IMR-90 (cell line): Measurements from ENCODE around the gene IL31RA. TPM values are rescaled to one million over a fixed set of nuclear protein-coding genes. Genes with fewer than 3 reads are reported as not detected.

Experiments used
- ATAC-seq: fragments of 200-7000 bp; cut with Tn5 transposase; 2 replicates; pipeline ENCODE4 v1.9.1; 2020; ENCODE audit warnings: low read depth, mild to moderate bottlenecking, moderate library complexity
- BruUV-seq: library from RNA; stranded (reverse); fragments of 400-500 nt; replicated peaks from 2 replicates; lab custom pipeline; 2021; lab: Mats Ljungman, UMichigan
- CTCF ChIA-PET: fragments of 300-600 bp; formaldehyde crosslinking; extraction: SDS; loops from one replicate; lab custom pipeline; 2021; ENCODE audit warnings: antibody characterized with exemption; lab: Yijun Ruan, JAX
- POLR2A ChIA-PET: fragments of 300-600 bp; sonication (Branson Sonifier 250); formaldehyde crosslinking; loops from one replicate; lab custom pipeline; 2022; ENCODE audit warnings: antibody characterized with exemption; ENCODE audit not compliant: unreplicated experiment; lab: Charles Lee
- DNase-seq: peaks from one replicate; pipeline ENCODE4 v3.0.0; 2013
- H2AFZ ChIP-seq: replicated peaks from 2 replicates; pipeline ENCODE3; 2013; ENCODE audit warnings: low read length, mild to moderate bottlenecking; ENCODE audit not compliant: poor library complexity
- H2AK5ac ChIP-seq: 2 replicates; pipeline ENCODE4 v1.6.1; 2013; ENCODE audit warnings: low read depth, low read length, inconsistent platforms
- H2AK9ac ChIP-seq: replicated peaks from 2 replicates; pipeline ENCODE3; 2013; ENCODE audit warnings: mild to moderate bottlenecking, low read depth, low read length, moderate library complexity; ENCODE audit not compliant: poor library complexity
- H2BK120ac ChIP-seq: 2 replicates; pipeline ENCODE4 v1.6.1; 2013; ENCODE audit warnings: low read depth, low read length, inconsistent platforms
- H2BK15ac ChIP-seq: 3 replicates; pipeline ENCODE4 v1.6.1; 2013; ENCODE audit warnings: low read depth, low read length, inconsistent platforms
- H2BK20ac ChIP-seq: 2 replicates; pipeline ENCODE4 v1.6.1; 2013; ENCODE audit warnings: low read depth, mild to moderate bottlenecking, inconsistent platforms, low read length, moderate library complexity
- H2BK5ac ChIP-seq: 2 replicates; pipeline ENCODE4 v1.6.1; 2013; ENCODE audit warnings: mild to moderate bottlenecking, low read depth, low read length, inconsistent platforms; ENCODE audit not compliant: poor library complexity, severe bottlenecking
- H3K14ac ChIP-seq: replicated peaks from 2 replicates; pipeline ENCODE4 v1.6.1; 2013; ENCODE audit warnings: low read depth, low read length, inconsistent platforms
- H3K18ac ChIP-seq: 2 replicates; pipeline ENCODE4 v1.6.1; 2013; ENCODE audit warnings: low read depth, low read length, control low read depth
- H3K23ac ChIP-seq: 2 replicates; pipeline ENCODE4 v1.6.1; 2013; ENCODE audit warnings: low read depth, low read length, inconsistent platforms
- H3K27ac ChIP-seq: 2 replicates; pipeline ENCODE4 v1.5.1; 2013; ENCODE audit warnings: mild to moderate bottlenecking, control low read depth, low read length; ENCODE audit not compliant: insufficient read depth
- H3K27me3 ChIP-seq: 2 replicates; pipeline ENCODE4 v1.6.1; 2013; ENCODE audit warnings: low read length; ENCODE audit not compliant: control insufficient read depth, insufficient read depth
- H3K36me3 ChIP-seq: 2 replicates; pipeline ENCODE4 v1.6.1; 2013; ENCODE audit warnings: low read length, mixed read lengths; ENCODE audit not compliant: control insufficient read depth, insufficient read depth
- H3K4ac ChIP-seq: 2 replicates; pipeline ENCODE4 v1.6.1; 2013; ENCODE audit warnings: low read depth, low read length, inconsistent platforms
- H3K4me1 ChIP-seq: 2 replicates; pipeline ENCODE4 v1.6.1; 2013; ENCODE audit warnings: low read length, mixed read lengths; ENCODE audit not compliant: control insufficient read depth, insufficient read depth
- H3K4me2 ChIP-seq: 2 replicates; pipeline ENCODE4 v1.6.1; 2013; ENCODE audit warnings: low read depth, mild to moderate bottlenecking, control low read depth, low read length, moderate library complexity
- H3K4me3 ChIP-seq: 2 replicates; pipeline ENCODE4 v1.5.1; 2013; ENCODE audit warnings: low read depth, mild to moderate bottlenecking, control low read depth, low read length, moderate library complexity; ENCODE audit not compliant: insufficient read depth
- H3K56ac ChIP-seq: 2 replicates; pipeline ENCODE4 v1.6.1; 2013; ENCODE audit warnings: low read length, inconsistent platforms; ENCODE audit not compliant: insufficient read depth; ENCODE audit errors: extremely low read depth
- H3K79me1 ChIP-seq, 2 experiments: 2 replicates each; pipeline ENCODE4 v1.6.1; 2013; ENCODE audit warnings: low read length in 2 of 2, inconsistent platforms in 1 of 2, low read depth in 1 of 2
- H3K9ac ChIP-seq: 2 replicates; pipeline ENCODE4 v1.6.1; 2013; ENCODE audit warnings: low read depth, low read length, control low read depth
- H3K9me1 ChIP-seq: 2 replicates; pipeline ENCODE4 v1.6.1; 2013; ENCODE audit warnings: low read length, inconsistent platforms; ENCODE audit not compliant: insufficient read depth
- H3K9me3 ChIP-seq: 2 replicates; pipeline ENCODE4 v1.6.1; 2013; ENCODE audit warnings: low read length; ENCODE audit not compliant: control insufficient read depth, insufficient read depth
- H4K20me1 ChIP-seq: 2 replicates; pipeline ENCODE4 v1.6.1; 2013; ENCODE audit warnings: low read length, inconsistent platforms; ENCODE audit not compliant: insufficient read depth
- H4K5ac ChIP-seq: 2 replicates; pipeline ENCODE4 v1.6.1; 2013; ENCODE audit warnings: mild to moderate bottlenecking, low read depth, low read length, control low read depth
- H4K8ac ChIP-seq, 2 experiments: 2 replicates each; pipeline ENCODE4 v1.6.1; 2013; ENCODE audit warnings: low read depth in 2 of 2, low read length in 2 of 2, control low read depth in 1 of 2, inconsistent platforms in 1 of 2
- H4K91ac ChIP-seq: 2 replicates; pipeline ENCODE4 v1.6.1; 2013; ENCODE audit warnings: low read depth, low read length, inconsistent platforms; ENCODE audit not compliant: insufficient read depth
- CEBPB ChIP-seq: IDR thresholded peaks from 2 replicates; pipeline ENCODE4 v1.6.1; 2012; ENCODE audit warnings: low read depth, low read length, improper control_type of control experiment
- ELK1 ChIP-seq: fragments of 150-350 bp; IDR thresholded peaks from 2 replicates; pipeline ENCODE4 v1.6.1; 2016; ENCODE audit warnings: low read depth, mild to moderate bottlenecking, low read length, moderate library complexity, borderline replicate concordance
- NFE2L2 ChIP-seq: fragments of 150-350 bp; IDR thresholded peaks from 2 replicates; pipeline ENCODE4 v1.6.1; 2016; ENCODE audit warnings: low read depth, mild to moderate bottlenecking, low read length
- POLR2A ChIP-seq: IDR thresholded peaks from 2 replicates; pipeline ENCODE4 v1.6.1; 2012; ENCODE audit warnings: mild to moderate bottlenecking, low read depth, low read length
- RAD21 ChIP-seq: IDR thresholded peaks from 2 replicates; pipeline ENCODE4 v1.6.1; 2012; ENCODE audit warnings: low read length, improper control_type of control experiment
- RFX5 ChIP-seq: IDR thresholded peaks from 2 replicates; pipeline ENCODE4 v1.8.0; 2012; ENCODE audit warnings: low read depth, mild to moderate bottlenecking, low read length, moderate library complexity
- SMC3 ChIP-seq: fragments of 150-350 bp; IDR thresholded peaks from 2 replicates; pipeline ENCODE4 v1.6.1; 2016; ENCODE audit warnings: low read depth, mild to moderate bottlenecking, antibody characterized with exemption, low read length, moderate library complexity
- USF2 ChIP-seq: fragments of 150-350 bp; IDR thresholded peaks from 2 replicates; pipeline ENCODE4 v1.6.1; 2017; ENCODE audit warnings: mild to moderate bottlenecking, antibody characterized with exemption, low read length, low read depth
- WGBS, 2 experiments: methylation state at CpG; one replicate each; pipeline versions ENCODE4 v1.1.5 to v1.1.7; 2013; ENCODE audit warnings: missing lambda C conversion rate in 2 of 2; ENCODE audit not compliant: insufficient read length in 1 of 2; ENCODE audit errors: extremely low coverage in 2 of 2; 5-methylcytosine and 5-hydroxymethylcytosine counted together
- dilution Hi-C: fragments of 300-500 bp; cut with HindIII; formaldehyde crosslinking; loops from one replicate; pipeline ENCODE4 v1.14.3; 2018; ENCODE audit warnings: low sequenced_read_pairs; ENCODE audit not compliant: unreplicated experiment
- in situ Hi-C: fragments of 300-500 bp; cut with MboI; formaldehyde crosslinking; loops from 3 replicates; pipeline ENCODE4 v1.14.3; 2019; ENCODE audit warnings: low sequenced_read_pairs, inconsistent platforms, mixed read lengths
- intact Hi-C: fragments of 100-400 bp; cut with micrococcal nuclease; formaldehyde crosslinking; loops from 2 replicates; pipeline ENCODE4 v1.10.0; 2022
- polyA plus RNA-seq, 3 experiments: library from polyadenylated mRNA; depleted of rRNA; stranded (reverse); fragments of >200 nt; gene quantifications; 2 replicates each; pipeline ENCODE4 v1.2.3, GENCODE V29; 2012; ENCODE audit warnings: low replicate concordance in 1 of 3
- total RNA-seq: library from RNA; depleted of rRNA; stranded (reverse); fragments of >200 nt; gene quantifications from 2 replicates; pipeline ENCODE4 v1.2.3, GENCODE V29; 2012

IL31RA gene
- total and polyA plus RNA-seq, 2 of the 4 experiments (the other 2 are of a cell fraction): 0.39 to 0.90 TPM

- no peak overlapping the region for H2BK20ac ChIP-seq
- no peak overlapping the region for H3K4me2 ChIP-seq
- no peak for ATAC-seq
- no peak overlapping the region for H3K9ac ChIP-seq
- no peak for DNase-seq
- no peaks in the 10 kb centered on the region for H4K20me1 ChIP-seq
- no peak overlapping the region for H3K56ac ChIP-seq
- no peaks in the 10 kb centered on the region for H3K36me3 ChIP-seq
- no peak overlapping the region for H3K23ac ChIP-seq
- in situ Hi-C loops: no loop called here
- no peak overlapping the region for H4K91ac ChIP-seq
- peaks cover 6% of the 10 kb centered on the region for H3K4me1 ChIP-seq
- H3K27ac ChIP-seq: no peak overlapping the region
- TF ChIP-seq NFE2L2: no peak
- no peak for TF ChIP-seq SMC3
- no peak for TF ChIP-seq CEBPB
- TF ChIP-seq POLR2A: no peak
- no peak for TF ChIP-seq USF2
- no peak for TF ChIP-seq ELK1
- TF ChIP-seq RAD21: no peak
- no peak for TF ChIP-seq RFX5
- H3K4me3 ChIP-seq: no peak overlapping the region
- no peak overlapping the region for H2BK5ac ChIP-seq
- no peak overlapping the region for H4K8ac ChIP-seq
- ChIA-PET CTCF (no interaction called here), POLR2A (interaction anchor here (0.6 kb wide), 1 partner anchor 40 kb away, joined by 3 read pairs; no protein-coding TSS in a partner anchor)
- no peak overlapping the region for H2AK5ac ChIP-seq
- H2AK9ac ChIP-seq: no peak overlapping the region
- H3K9me3 ChIP-seq: no peaks in the 10 kb centered on the region
- no peak overlapping the region for H2BK120ac ChIP-seq
- WGBS, 2 experiments: no CpG with 5 or more reads among the region's 2 CpGs
- no peak overlapping the region for H2AFZ ChIP-seq
- H3K9me1 ChIP-seq: no peaks in the 10 kb centered on the region; the same call in 1 of the 2 replicates
- no peak overlapping the region for H3K14ac ChIP-seq
- H3K18ac ChIP-seq: no peak overlapping the region
- no peak overlapping the region for H4K5ac ChIP-seq
- no peak overlapping the region for H3K4ac ChIP-seq
- dilution Hi-C loops: no loop called here
- no TSS peak for BruUV-seq
- 0 out of 3 replicates have a peak overlapping the region, but pooled peaks have one; percentile 14 for H2BK15ac ChIP-seq
- no peaks in the 10 kb centered on the region for H3K27me3 ChIP-seq
- no peaks in the 10 kb centered on the region for H3K79me1 ChIP-seq
- intact Hi-C loops: no loop called here
Measured at GRCh38 chr5:55848783-55849182, 2.4 kb upstream of the IL31RA start.
